ENCODE data around the gene LAX1.

LAX1 gene

GRCh38 chr1:203813581-203814341, 48.8 kb downstream of the LAX1 start:
- DNase-seq (ENCODE audit: low spot score): no peak

GRCh38 chr1:203818399-203818798, 53.4 kb downstream of the LAX1 start:
- DNase-seq (ENCODE audit: low spot score): no peak

GRCh38 chr1:203823306-203823705, 58.3 kb downstream of the LAX1 start:
- DNase-seq (ENCODE audit: low spot score): no peak

Data from left forelimb (tissue), 1 donor.